Adrenal gland (tissue), 12 donors: ENCODE results near the gene OSGIN1. TPM values are rescaled to one million over a fixed set of nuclear protein-coding genes. Genes with fewer than 3 reads are reported as not detected.

Experiments
- DNase-seq, 7 donors: peaks; one replicate each; pipeline ENCODE4 v3.0.0-alpha.2; 2019 to 2020
- H3K27ac ChIP-seq, 5 donors: fragments of 200-600 bp; sonication (generic) in 4 of 5; 1 replicate in 3 of 5; 2 replicates in 2 of 5; pipeline versions ENCODE4 v1.5.1 to v1.8.0; 2016 to 2020; ENCODE audit warnings: mild to moderate bottlenecking in 1 of 5
- H3K27me3 ChIP-seq: fragments of 200-600 bp; 2 replicates; pipeline ENCODE4 v1.8.0; 2021
- H3K36me3 ChIP-seq, 2 donors: fragments of 200-600 bp; replicated peaks in 1 of 2; 1 replicate in 1 of 2; 2 replicates in 1 of 2; pipeline versions ENCODE4 v1.5.1 to v1.8.0; 2018 to 2022
- H3K4me1 ChIP-seq, 2 donors: fragments of 200-600 bp; replicated peaks in 1 of 2; 1 replicate in 1 of 2; 2 replicates in 1 of 2; pipeline versions ENCODE4 v1.5.1 to v1.8.0; 2018 to 2021
- H3K4me3 ChIP-seq, 4 donors: fragments of 200-600 bp; sonication (generic) in 3 of 4; one replicate each; pipeline ENCODE4 v1.5.1; 2016 to 2018
- H3K9me3 ChIP-seq, 3 donors: fragments of 200-600 bp; sonication (generic) in 1 of 3; replicated peaks in 1 of 3; 1 replicate in 2 of 3; 2 replicates in 1 of 3; pipeline versions ENCODE4 v1.5.1 to v1.8.0; 2016 to 2021
- CTCF ChIP-seq, 6 experiments: fragments of 450-650 bp in 4 of 6; fragments of 200-600 bp in 2 of 6; sonication (generic) in 1 of 6; IDR thresholded peaks; 1 replicate in 5 of 6; 2 replicates in 1 of 6; pipeline versions ENCODE4 v1.5.1 to v1.8.0; 2016 to 2021; ENCODE audit warnings: antibody characterized with exemption in 6 of 6, mild to moderate bottlenecking in 2 of 6, moderate library complexity in 1 of 6
- POLR2A ChIP-seq, 2 donors: fragments of 450-650 bp; IDR thresholded peaks; one replicate each; pipeline ENCODE4 v1.6.1; 2017; ENCODE audit warnings: antibody characterized with exemption in 2 of 2, mild to moderate bottlenecking in 2 of 2, moderate library complexity in 1 of 2
- WGBS, 4 donors: extraction: QIAGEN DNeasy Blood & Tissue Kit in 2 of 4; methylation state at CpG; one replicate each; pipeline versions ENCODE4 v1.1.5 to v1.1.7; 2013 to 2017; 5-methylcytosine and 5-hydroxymethylcytosine counted together
- intact Hi-C, 2 donors: fragments of 100-400 bp; cut with DNase I; formaldehyde crosslinking; loops; one replicate each; pipeline versions ENCODE4 v1.14.1 to v1.15.0; 2022 to 2023
- polyA plus RNA-seq, 3 donors: library from polyadenylated mRNA; stranded (reverse); fragments of 200-250 nt in 2 of 3; fragments of 350-450 nt in 1 of 3; fragmentation: Illumina TruSeq in 1 of 3; extraction: RNeasy Lipid Tissue Mini Kit (QIAGEN cat#74804) in 1 of 3; gene quantifications; one replicate each; pipeline ENCODE4 v1.2.3, GENCODE V29; 2013 to 2014
- total RNA-seq, 9 donors: library from RNA; depleted of rRNA in 4 of 9; stranded (reverse); fragments of >200 nt in 4 of 9; fragments of 120-200 nt in 1 of 9; fragmentation: NEBNext Ultra II Directional in 1 of 9; extraction: Animal tissue kit (Norgen Biotek cat#: 25700) in 1 of 9; gene quantifications; one replicate each; pipeline versions ENCODE4 v1.1.0 to v1.2.4, GENCODE V29; 2013 to 2023
- donor health status: healthy with polysubstance abuse.
- donor health status: Bipolar disorder and iron deficiency.
- donor health status: DM: yes; HTN: yes; CAD: no.
- donor health status: DM: no; HTN: no; CAD: no.
- donor health status: DM: no; HTN: no; CAD: no.
- donor health status: DM: yes; HTN: yes; CAD: no.

OSGIN1 gene
- total and polyA plus RNA-seq, 12 donors: 16.1 to 64.9 (median 19.3) TPM

- no peaks in the 10 kb centered on the region for H3K4me1 ChIP-seq
- DNase-seq: no peak
- H3K4me3 ChIP-seq: no peak overlapping the region
- WGBS, 4 donors: 79 to 88% (median 86%) methylated on average over 9 to 13 of the region's 13 CpGs
- H3K9me3 ChIP-seq: no peaks in the 10 kb centered on the region
- H3K27ac ChIP-seq: no peak overlapping the region
- H3K36me3 ChIP-seq: no peaks in the 10 kb centered on the region
- H3K27me3 ChIP-seq: no peaks in the 10 kb centered on the region
- intact Hi-C loops: no loop called here
- TF ChIP-seq POLR2A (IDR thresholded peaks at IDR 0.05) (no peak), CTCF (IDR thresholded peaks at IDR 0.05) (no peak)
Observed at GRCh38 chr16:84000989-84001642, 48.1 kb downstream of the OSGIN1 start.

GRCh38 chr16:84001726-84002125 lies 48.7 kb downstream of the OSGIN1 start:
- Histone ChIP-seq H3K27ac (no peak overlapping the region), H3K4me1 (no peaks in the 10 kb centered on the region), H3K4me3 (no peak overlapping the region), H3K27me3 (no peaks in the 10 kb centered on the region), H3K9me3 (no peaks in the 10 kb centered on the region), H3K36me3 (no peaks in the 10 kb centered on the region)
- no peak for DNase-seq
- WGBS, 4 donors: 91 to 100% (median 93%) methylated on average over 1 to 7 of the region's 7 CpGs
- intact Hi-C loops: no loop called here
- TF ChIP-seq POLR2A (IDR thresholded peaks at IDR 0.05): no peak
- no peak for TF ChIP-seq CTCF (IDR thresholded peaks at IDR 0.05)

GRCh38 chr16:84003038-84003437 lies 50.0 kb downstream of the OSGIN1 start:
- H3K36me3 ChIP-seq: no peaks in the 10 kb centered on the region
- no peak overlapping the region for H3K4me3 ChIP-seq
- H3K9me3 ChIP-seq: no peaks in the 10 kb centered on the region
- H3K27ac ChIP-seq: no peak overlapping the region
- no peaks in the 10 kb centered on the region for H3K4me1 ChIP-seq
- H3K27me3 ChIP-seq: no peaks in the 10 kb centered on the region
- 79 to 92% (median 82%) methylated on average over 8 to 12 of the region's 12 CpGs for WGBS, 4 donors
- DNase-seq: no peak
- TF ChIP-seq POLR2A (IDR thresholded peaks at IDR 0.05) (no peak), CTCF (IDR thresholded peaks at IDR 0.05) (no peak)
- intact Hi-C loops: no loop called here

- TF ChIP-seq CTCF (IDR thresholded peaks at IDR 0.05) (no peak), POLR2A (IDR thresholded peaks at IDR 0.05) (no peak)
- intact Hi-C loops: no loop called here
Observed at GRCh38 chr16:84004442-84004841, 51.4 kb downstream of the OSGIN1 start.

More at GRCh38 chr16:84004442-84004841, 51.4 kb downstream of the OSGIN1 start:
- Histone ChIP-seq H3K4me3 (no peak overlapping the region), H3K27ac (no peak overlapping the region), H3K27me3 (no peaks in the 10 kb centered on the region), H3K9me3 (no peaks in the 10 kb centered on the region), H3K36me3 (no peaks in the 10 kb centered on the region), H3K4me1 (no peaks in the 10 kb centered on the region)
- 71 to 79% (median 72%) methylated on average over 6 to 7 of the region's 7 CpGs for WGBS, 4 donors
- DNase-seq: no peak
